Chondrocyte (in vitro differentiated cells): Measurements from ENCODE around the gene HK2. TPM values are rescaled to one million over a fixed set of nuclear protein-coding genes. Genes with fewer than 3 reads are reported as not detected.

Experiments
- DNase-seq: peaks from one replicate; pipeline ENCODE4 v3.0.0; 2021; ENCODE audit warnings: mixed read lengths, low spot score
- H3K27ac Mint-ChIP-seq: one replicate; pipeline ENCODE4 v1.8.0; 2021; ENCODE audit warnings: mild to moderate bottlenecking, moderate library complexity, mixed read lengths; ENCODE audit not compliant: unreplicated experiment
- H3K27me3 Mint-ChIP-seq: 2 replicates; pipeline ENCODE4 v1.8.0; 2021; ENCODE audit warnings: low read depth, mixed read lengths
- H3K36me3 Mint-ChIP-seq: 2 replicates; pipeline ENCODE4 v1.8.0; 2021; ENCODE audit warnings: low read depth, mixed read lengths
- H3K4me1 Mint-ChIP-seq: 2 replicates; pipeline ENCODE4 v1.8.0; 2021; ENCODE audit warnings: low read depth, mild to moderate bottlenecking, mixed read lengths
- H3K4me3 Mint-ChIP-seq: one replicate; pipeline ENCODE4 v1.8.0; 2021; ENCODE audit warnings: mild to moderate bottlenecking, moderate library complexity, mixed read lengths; ENCODE audit not compliant: unreplicated experiment
- H3K9me3 Mint-ChIP-seq: 2 replicates; pipeline ENCODE4 v1.8.0; 2021; ENCODE audit warnings: low read depth, mixed read lengths
- total RNA-seq: library from RNA; stranded (reverse); gene quantifications from 3 replicates; pipeline ENCODE4 v1.2.1, GENCODE V29; 2021
- TF ChIP-seq, protein P1 (sequence below): fragments of 200-600 bp; sonication (generic); IDR thresholded peaks from 2 replicates; pipeline ENCODE4 v1.5.0; 2021; ENCODE audit warnings: antibody characterized with exemption, mild to moderate bottlenecking, moderate library complexity

The HK2 gene
- total RNA-seq, 1 donor from 2014 or later: 31.4 TPM

DNA sequence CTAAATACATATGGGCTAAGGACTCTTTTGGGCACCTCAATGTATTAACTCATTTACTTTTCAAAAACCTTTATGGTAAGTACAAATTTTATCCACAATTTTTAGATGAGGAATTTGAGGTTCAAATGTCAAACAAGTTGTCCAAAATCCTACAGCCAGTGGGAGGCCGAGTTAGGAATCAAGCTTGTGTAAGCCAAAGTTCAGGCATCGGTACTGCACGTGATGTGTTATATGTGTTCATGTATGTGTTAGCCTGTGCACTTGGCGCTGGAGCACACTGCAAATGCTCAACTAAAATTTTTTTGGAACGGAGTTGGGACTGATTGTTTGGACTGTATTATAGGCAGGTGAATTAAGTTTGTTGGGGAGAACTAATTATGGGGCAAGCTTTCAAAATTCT lies 22.7 kb downstream of the HK2 start:
- H3K36me3 Mint-ChIP-seq: peaks cover 15% of the 10 kb centered on the region
- TF ChIP-seq, protein P1, sequence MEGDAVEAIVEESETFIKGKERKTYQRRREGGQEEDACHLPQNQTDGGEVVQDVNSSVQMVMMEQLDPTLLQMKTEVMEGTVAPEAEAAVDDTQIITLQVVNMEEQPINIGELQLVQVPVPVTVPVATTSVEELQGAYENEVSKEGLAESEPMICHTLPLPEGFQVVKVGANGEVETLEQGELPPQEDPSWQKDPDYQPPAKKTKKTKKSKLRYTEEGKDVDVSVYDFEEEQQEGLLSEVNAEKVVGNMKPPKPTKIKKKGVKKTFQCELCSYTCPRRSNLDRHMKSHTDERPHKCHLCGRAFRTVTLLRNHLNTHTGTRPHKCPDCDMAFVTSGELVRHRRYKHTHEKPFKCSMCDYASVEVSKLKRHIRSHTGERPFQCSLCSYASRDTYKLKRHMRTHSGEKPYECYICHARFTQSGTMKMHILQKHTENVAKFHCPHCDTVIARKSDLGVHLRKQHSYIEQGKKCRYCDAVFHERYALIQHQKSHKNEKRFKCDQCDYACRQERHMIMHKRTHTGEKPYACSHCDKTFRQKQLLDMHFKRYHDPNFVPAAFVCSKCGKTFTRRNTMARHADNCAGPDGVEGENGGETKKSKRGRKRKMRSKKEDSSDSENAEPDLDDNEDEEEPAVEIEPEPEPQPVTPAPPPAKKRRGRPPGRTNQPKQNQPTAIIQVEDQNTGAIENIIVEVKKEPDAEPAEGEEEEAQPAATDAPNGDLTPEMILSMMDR: no peak
- no peak overlapping the region for H3K27ac Mint-ChIP-seq
- no peak for DNase-seq
- H3K27me3 Mint-ChIP-seq: no peaks in the 10 kb centered on the region
- H3K4me1 Mint-ChIP-seq: peaks cover 26% of the 10 kb centered on the region
- no peak overlapping the region for H3K4me3 Mint-ChIP-seq
- no peaks in the 10 kb centered on the region for H3K9me3 Mint-ChIP-seq

DNA sequence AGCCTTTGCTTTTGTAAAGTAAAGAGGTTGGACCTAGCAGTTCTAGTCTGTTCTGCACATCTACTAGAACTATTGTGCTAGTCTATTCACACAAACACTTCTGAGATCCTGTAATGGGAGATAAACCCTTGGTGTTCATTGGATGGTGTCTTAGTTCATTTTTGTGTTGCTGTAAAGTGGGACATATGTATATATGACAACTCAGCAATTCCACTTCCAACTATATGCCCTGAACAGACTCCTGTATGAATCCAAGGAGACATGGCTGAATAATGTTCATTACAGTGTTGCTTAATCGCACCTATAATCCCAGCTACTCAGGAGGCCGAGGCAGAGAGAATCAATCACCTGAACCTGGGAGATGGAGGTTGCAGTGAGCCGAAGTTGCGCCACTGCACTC lies 23.3 kb downstream of the HK2 start:
- peaks cover 26% of the 10 kb centered on the region for H3K4me1 Mint-ChIP-seq
- TF ChIP-seq, protein P1: no peak
- no peak overlapping the region for H3K27ac Mint-ChIP-seq
- no peaks in the 10 kb centered on the region for H3K27me3 Mint-ChIP-seq
- H3K4me3 Mint-ChIP-seq: no peak overlapping the region
- H3K36me3 Mint-ChIP-seq: peaks cover 15% of the 10 kb centered on the region
- H3K9me3 Mint-ChIP-seq: no peaks in the 10 kb centered on the region
- DNase-seq: no peak

DNA sequence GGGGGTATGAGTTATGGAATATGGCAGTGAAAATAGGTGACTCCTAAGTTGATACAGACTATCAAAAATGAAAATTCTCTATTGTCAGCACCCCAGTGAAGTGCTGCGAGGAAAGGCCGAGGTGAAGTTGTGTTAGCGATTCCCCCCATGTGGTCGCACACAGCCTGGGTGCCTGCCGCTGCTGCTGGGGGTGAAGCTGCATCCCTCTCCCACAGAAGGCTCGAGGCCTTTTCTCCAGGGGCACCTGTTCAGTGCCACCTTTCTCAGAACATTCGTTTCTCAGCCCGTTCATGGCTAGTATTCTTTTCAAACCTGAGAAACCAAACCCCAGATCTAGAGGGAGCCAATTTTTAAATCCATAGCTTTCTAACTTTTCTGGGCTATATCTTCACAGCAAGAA lies 23.8 kb downstream of the HK2 start:
- Mint-ChIP-seq H3K36me3 (peaks cover 15% of the 10 kb centered on the region), H3K4me1 (peaks cover 26% of the 10 kb centered on the region), H3K27me3 (no peaks in the 10 kb centered on the region), H3K9me3 (no peaks in the 10 kb centered on the region), H3K27ac (no peak overlapping the region), H3K4me3 (no peak overlapping the region)
- TF ChIP-seq, protein P1: no peak
- no peak for DNase-seq

DNA sequence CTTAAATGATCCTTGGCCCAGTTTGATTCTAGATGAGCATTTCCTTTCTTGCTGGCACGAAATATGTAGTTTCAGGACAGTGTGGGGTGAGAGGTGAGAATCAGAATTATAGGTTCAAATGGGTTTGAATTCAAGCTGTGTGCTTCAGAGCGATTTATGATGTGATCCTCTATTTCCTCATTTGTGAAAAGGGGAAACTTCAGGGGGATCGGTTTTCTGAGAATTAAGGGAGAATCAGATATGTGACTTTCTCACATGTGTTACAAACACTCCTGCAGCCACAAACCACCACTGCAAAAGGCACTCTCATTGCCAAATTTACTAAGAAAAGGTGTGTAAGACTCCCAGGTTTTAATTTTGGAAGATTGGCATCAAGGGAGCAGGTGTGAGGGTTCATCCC lies 24.4 kb downstream of the HK2 start:
- H3K9me3 Mint-ChIP-seq: no peaks in the 10 kb centered on the region
- no peak overlapping the region for H3K27ac Mint-ChIP-seq
- DNase-seq: no peak
- peaks cover 26% of the 10 kb centered on the region for H3K4me1 Mint-ChIP-seq
- H3K36me3 Mint-ChIP-seq: peaks cover 13% of the 10 kb centered on the region
- no peaks in the 10 kb centered on the region for H3K27me3 Mint-ChIP-seq
- no peak overlapping the region for H3K4me3 Mint-ChIP-seq
- TF ChIP-seq, protein P1: no peak

DNA sequence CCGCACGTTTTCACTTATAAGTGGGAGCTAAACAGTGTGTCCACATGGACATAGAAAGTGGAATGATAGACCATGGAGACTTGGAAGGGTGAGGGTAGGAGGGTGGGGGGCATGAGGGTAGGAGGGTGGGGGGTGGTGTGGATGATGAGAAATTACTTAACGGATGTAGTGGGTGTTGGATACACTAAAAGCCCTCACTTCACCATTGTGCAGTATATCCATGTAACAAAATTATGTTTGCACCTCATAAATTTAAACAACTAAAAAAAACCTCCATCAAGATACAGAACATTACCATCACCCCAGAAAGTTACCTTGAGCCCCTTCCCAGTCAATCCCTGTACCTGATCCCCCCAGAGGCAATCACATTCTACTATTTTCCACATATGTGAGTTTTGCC lies 26.2 kb downstream of the HK2 start:
- Mint-ChIP-seq H3K9me3 (no peaks in the 10 kb centered on the region), H3K27ac (no peak overlapping the region), H3K4me1 (peaks cover 37% of the 10 kb centered on the region), H3K27me3 (no peaks in the 10 kb centered on the region), H3K4me3 (no peak overlapping the region), H3K36me3 (peaks cover 9% of the 10 kb centered on the region)
- DNase-seq: no peak
- TF ChIP-seq, protein P1: no peak
